GM18498 (cell line): Measurements from ENCODE around the gene PI4KA.
"Not testable (repeated sequence)": the region's sequence is repeated elsewhere in the genome, so short reads cannot be mapped to it uniquely, and the experiment has no call there.

Experiments
- ATAC-seq: cut with Tn5 transposase; IDR thresholded peaks from one replicate; pipeline ENCODE4 v1.9.1; 2021; ENCODE audit warnings: mild to moderate bottlenecking, moderate library complexity; ENCODE audit not compliant: unreplicated experiment

PI4KA gene

DNA sequence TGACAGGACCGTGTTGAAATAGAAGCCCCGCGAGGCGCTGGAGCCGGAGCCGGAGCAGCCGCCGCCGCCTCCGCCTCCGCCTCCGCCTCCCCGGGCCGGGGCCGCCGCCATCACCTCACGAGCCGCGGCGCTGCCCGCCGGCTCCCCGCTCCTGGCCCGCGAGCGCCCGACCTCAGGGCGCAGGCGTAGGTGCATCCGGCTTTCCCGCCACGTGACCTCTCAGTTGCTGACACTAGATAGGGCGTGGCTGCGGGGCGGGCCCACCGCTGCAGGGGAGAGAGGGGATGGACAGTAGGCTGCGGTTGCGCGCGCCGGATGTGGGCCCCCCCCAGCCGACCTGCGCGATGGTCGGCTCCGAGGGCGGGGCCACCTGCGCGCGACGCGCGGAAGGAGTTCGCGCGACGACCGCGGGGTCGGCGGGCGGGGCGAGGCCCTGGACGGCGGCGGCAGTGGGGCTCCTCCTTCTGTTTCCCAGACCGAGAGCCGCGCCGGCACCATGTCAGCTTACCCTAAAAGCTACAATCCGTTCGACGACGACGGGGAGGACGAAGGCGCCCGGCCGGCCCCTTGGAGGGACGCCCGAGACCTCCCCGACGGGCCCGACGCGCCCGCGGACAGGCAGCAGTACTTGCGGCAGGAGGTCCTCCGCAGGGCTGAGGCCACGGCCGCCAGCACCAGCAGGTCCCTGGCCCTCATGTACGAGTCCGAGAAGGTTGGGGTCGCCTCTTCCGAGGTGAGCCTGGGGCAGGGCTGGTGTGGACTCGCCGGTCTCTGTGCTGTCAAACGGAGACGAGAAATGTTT, at the start of gene PI4KA, which contains the start of gene SNAP29:
PI4KA (minus strand) TSS at position 197 of the 802 bp plus-strand sequence; CDS start at position 111, 86 bp downstream.
SNAP29 (plus strand) TSS at position 393 of the 802 bp plus-strand sequence; CDS start at position 497, 104 bp downstream.
- ATAC-seq = peak; percentile 91

GRCh38 chr22:20906387-20906767, 47.8 kb upstream of the PI4KA start:
- no peak for ATAC-seq

- no peak for ATAC-seq
Measured at GRCh38 chr22:20905415-20906386, 47.1 kb upstream of the PI4KA start.

GRCh38 chr22:20904980-20905355, 46.4 kb upstream of the PI4KA start:
- ATAC-seq = no peak

DNA sequence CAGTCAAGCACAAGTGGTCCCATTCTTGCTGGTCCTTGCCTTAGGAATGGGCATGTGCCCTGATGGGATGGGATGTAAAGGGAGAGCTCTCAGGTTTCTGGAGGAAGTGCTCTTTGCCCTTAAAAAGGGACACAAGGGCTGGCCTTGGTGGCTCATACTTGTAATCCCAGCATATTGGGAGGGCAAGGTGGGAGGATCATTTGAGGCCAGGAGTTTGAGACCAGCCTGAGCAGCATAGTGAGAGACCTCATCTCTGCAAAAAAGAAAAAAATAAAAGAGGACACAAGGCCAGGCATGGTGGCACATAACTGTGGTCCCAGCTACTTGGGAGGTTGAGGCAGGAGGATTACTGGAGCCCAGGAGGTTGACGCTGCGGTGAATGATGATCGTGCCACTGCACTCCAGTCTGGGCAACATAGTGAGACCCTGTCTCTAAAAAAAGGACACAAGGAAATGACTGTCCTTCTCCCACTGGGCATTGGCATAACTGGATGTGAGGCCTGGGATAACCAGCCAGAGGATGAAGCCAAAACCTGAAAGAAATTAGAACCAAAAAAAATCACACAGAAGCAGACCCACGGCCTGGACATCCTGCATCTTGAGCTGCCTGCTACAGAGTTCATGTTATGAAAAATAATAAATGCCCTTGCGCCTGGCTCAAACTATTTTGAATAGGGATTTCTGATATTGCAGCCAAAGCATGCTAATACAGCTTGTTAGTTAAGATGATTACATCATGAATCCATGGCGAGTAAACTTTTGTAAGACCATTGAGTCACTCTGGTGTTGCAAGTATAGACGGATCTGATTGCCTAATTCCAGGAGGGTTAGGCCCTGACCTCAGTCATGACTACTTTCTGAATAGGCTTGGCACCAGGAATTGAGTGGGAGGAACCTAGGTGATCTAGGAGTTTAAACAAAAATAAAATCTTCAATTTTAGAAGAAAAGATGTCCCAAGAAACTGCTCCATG, 45.7 kb upstream of the PI4KA start:
- ATAC-seq = no peak

GRCh38 chr22:20903093-20903492, 44.5 kb upstream of the PI4KA start:
- no peak for ATAC-seq

DNA sequence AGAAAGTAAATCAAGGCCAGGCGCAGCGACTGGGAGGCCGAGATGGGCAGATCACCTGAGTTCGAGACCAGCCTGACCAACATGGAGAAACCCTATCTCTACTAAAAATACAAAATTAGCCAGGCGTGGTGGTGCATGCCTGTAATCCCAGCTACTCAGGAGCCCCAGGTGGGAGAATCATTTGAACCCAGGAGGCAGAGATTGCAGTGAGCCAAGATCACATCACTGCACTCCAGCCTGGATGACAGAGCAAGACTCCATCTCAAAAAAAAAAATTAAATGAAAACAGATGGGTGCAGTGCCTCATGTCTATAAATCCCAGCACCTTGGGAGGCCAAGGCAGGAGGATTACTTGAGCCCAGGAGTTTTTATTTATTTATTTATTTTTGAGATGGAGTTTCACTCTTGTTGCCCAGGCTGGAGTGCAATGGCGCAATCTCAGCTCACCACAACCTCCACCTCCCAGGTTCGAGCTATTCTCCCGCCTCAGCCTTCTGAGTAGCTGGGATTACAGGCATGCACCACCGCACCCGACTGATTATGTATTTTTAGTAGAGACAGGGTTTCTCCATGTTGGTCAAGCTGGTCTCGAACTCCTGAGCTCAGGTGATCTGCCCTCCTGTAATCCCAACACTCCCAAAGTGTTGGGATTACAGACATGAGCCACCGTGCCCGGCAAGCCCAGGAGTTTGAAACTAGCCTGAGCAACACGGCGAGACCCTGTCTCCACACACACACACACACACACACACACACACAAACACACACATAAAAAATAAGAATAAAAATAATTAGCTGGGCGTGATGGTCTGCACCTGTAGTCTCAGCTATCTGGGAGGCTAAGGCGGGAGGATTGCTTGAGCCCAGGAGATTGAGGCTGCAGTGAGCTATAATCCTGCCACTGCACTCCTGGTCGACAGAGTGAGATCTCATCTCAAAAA, 42.8 kb upstream of the PI4KA start:
- ATAC-seq = not testable (repeated sequence)

GRCh38 chr22:20899827-20900423, 41.3 kb upstream of the PI4KA start:
- ATAC-seq = no peak

GRCh38 chr22:20897737-20898136, 39.1 kb upstream of the PI4KA start:
- not testable (repeated sequence) for ATAC-seq

GRCh38 chr22:20890975-20891374, 32.4 kb upstream of the PI4KA start:
- no peak for ATAC-seq

DNA sequence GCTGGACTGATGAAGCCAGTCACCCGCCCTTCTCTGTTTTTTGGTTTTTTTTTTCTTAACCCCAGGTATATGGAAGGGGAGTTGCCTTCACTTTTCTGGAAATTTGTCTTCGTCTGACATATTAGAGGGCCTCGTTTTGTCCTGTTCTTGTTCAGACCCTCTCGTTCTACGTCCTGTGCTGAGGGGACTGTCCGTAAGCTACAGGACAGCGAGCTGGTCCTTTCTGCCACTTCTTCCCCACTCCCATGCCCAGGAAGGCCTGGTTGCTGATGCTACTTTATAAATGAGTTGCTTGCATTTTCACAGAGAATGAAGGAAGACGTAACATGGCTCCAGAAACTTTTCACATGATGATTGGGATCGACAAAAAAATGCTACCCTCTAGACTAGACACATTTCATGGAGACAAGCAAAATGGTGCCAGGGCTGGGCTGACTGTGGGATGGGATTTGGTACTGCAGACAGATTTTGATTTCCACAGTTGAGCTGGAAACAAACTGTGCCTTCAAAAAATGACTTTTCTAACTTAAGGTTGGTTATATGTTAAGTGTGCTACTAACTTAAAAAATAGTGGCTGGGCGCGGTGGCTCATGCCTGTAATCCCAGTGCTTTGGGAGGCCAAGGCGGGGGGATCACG, 31.4 kb upstream of the PI4KA start:
- no peak for ATAC-seq

GRCh38 chr22:20889025-20889704, 30.6 kb upstream of the PI4KA start:
- no peak for ATAC-seq

- ATAC-seq = no peak
Measured at GRCh38 chr22:20887375-20887774, 28.8 kb upstream of the PI4KA start.

GRCh38 chr22:20885557-20886323, 27.1 kb upstream of the PI4KA start:
- ATAC-seq = peak; percentile 46

DNA sequence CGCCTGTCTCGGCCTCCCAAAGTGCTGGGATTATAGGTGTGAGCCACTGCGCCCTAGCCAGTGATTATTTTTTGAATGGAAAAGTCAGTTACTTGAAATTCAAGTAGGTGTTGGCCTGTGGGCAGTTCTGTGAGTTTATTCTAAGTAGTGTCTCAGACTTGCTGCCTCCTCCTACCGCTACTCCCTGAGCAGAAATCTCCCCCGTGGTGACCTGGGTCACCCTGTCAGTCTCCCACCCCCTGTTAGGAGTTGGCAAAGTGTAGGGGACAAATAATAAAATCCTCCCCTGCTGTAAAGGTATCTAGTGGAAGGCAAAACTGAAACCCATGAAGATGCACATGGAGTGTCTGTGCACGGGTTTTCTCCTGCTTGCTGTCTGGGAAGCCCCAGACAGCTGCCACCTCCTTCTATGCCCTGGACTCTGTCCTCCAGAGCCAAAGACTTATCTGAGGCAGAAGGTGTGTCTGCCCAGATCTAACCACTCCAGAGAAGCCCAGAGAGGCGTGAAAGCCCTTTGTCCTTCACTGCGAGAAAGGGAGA, 26.5 kb upstream of the PI4KA start:
- no peak for ATAC-seq

DNA sequence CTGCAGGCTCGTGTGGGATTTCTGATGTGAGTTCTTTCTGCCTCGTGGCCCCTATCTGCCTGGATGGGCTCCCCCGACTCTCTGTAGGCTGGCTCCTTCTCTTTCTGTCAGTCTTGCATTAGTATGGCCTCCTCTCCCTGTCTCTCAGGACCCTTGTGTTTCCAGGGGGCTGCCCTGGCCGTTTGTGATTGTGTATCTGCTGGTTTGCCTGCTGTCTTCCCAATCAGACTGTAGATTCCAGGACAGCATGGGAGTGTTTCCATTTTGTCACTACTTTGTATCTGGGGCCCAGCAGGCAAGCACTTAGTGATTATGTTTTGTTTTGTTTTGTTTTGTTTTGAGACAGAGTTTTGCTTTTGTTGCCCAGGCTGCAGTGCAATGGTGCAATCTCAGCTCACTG, 25.8 kb upstream of the PI4KA start:
- ATAC-seq = no peak

DNA sequence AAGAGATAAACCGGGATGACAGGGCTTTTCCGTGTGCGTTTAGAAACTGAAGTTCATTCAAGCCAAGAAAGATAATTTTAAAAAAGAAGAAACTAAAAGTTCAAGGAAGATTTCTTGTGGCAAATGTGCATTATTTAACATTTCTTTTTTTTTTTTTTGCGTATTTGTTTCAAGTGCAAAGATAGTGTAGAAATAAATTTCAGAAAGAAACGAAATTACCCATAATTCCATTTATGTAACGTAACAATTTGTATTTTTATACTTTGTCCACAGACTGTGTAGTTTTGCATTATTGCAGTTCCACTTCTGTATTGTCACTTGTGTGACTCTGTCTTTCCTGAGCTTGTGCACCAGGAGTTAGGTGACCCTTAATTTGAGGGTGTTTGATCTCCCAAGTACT, 24.2 kb upstream of the PI4KA start:
- no peak for ATAC-seq
